NB4 (cell line): ENCODE results near the gene CDK14.

Experiments
- DNase-seq: peaks from one replicate; pipeline ENCODE4 v3.0.0; 2010; ENCODE audit warnings: low read depth
- H3K4me3 ChIP-seq: one replicate; pipeline ENCODE4 v1.5.1; 2011; ENCODE audit warnings: mild to moderate bottlenecking, low read depth, low read length, moderate library complexity
- CTCF ChIP-seq: IDR thresholded peaks from one replicate; pipeline ENCODE4 v1.5.1; 2012; ENCODE audit warnings: low read depth, low read length
- MAX ChIP-seq: IDR thresholded peaks from 2 replicates; pipeline ENCODE4 v1.6.1; 2011; ENCODE audit warnings: low read depth, low read length
- MYC ChIP-seq: IDR thresholded peaks from 2 replicates; pipeline ENCODE4 v1.6.1; 2011; ENCODE audit warnings: low read depth, low read length
- POLR2A ChIP-seq: IDR thresholded peaks from 2 replicates; pipeline ENCODE4 v1.6.1; 2011; ENCODE audit warnings: mild to moderate bottlenecking; ENCODE audit not compliant: insufficient read length; ENCODE audit errors: extremely low read depth

The CDK14 gene

DNA sequence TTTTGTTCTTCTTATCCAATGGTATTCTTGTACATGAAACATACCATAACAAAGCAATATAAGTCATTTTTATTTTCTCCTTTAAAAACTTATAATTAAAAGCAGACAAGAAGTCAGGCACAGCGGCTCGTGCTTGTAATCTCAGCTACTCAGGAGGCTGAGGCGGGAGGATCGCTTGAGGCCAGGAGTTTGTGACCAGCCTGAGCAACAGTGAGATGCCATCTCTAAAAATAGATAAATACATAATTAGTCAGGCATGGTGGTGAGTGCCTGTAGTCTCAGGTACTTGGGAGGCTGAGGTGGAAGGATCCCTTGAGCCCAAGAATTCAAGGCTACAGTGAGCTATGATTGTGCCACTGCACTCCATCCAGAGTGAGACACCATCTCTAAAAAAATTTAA lies 473.0 kb downstream of the CDK14 start:
- no peak overlapping the region for H3K4me3 ChIP-seq
- TF ChIP-seq MYC: no peak
- TF ChIP-seq MAX: no peak
- no peak for TF ChIP-seq POLR2A
- no peak for TF ChIP-seq CTCF
- no peak for DNase-seq

DNA sequence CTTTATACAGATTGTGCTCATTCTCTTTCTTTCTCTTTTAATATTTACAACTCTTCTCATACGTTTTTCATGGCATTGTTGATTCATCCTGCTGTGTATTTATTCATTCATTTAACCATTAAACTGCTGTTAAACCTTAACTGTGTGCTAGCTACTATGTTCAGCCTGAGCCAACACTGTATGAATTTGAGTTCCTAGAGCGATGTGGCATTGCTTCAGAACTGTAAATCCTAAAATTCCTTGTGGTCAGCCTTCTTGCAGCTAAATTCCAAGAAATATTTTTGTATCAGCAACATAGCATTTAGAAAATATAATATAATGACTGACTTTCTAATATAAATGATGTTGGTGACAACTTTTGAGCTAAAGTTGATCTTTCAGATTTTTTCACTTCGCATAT lies 483.4 kb downstream of the CDK14 start:
- no peak for DNase-seq
- TF ChIP-seq MYC: no peak
- no peak for TF ChIP-seq MAX
- no peak overlapping the region for H3K4me3 ChIP-seq

DNA sequence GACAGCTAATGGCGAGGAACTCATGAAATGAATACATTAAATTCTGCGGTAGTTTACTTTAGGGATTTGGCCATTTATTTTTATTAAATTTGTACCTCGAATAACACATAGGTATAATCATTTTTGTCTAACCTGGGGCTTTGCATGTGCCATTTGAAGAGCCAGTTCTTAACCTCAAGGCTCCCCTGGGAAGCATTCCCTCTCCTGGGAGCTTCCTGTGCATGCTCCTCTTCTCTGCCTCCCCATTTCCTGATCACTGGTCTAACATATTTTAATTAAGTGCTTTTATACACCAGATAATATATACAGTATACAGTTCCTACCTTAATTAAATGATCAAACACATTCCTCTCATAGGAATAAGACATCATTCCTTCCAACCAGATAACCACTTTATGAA lies 484.2 kb downstream of the CDK14 start:
- no peak overlapping the region for H3K4me3 ChIP-seq
- no peak for TF ChIP-seq POLR2A
- no peak for TF ChIP-seq MYC
- no peak for TF ChIP-seq CTCF
- no peak for TF ChIP-seq MAX
- DNase-seq: no peak

GRCh38 chr7:91082038-91082437 lies 485.9 kb downstream of the CDK14 start:
- TF ChIP-seq POLR2A (no peak), CTCF (no peak), MYC (no peak)
- no peak overlapping the region for H3K4me3 ChIP-seq
- no peak for DNase-seq

DNA sequence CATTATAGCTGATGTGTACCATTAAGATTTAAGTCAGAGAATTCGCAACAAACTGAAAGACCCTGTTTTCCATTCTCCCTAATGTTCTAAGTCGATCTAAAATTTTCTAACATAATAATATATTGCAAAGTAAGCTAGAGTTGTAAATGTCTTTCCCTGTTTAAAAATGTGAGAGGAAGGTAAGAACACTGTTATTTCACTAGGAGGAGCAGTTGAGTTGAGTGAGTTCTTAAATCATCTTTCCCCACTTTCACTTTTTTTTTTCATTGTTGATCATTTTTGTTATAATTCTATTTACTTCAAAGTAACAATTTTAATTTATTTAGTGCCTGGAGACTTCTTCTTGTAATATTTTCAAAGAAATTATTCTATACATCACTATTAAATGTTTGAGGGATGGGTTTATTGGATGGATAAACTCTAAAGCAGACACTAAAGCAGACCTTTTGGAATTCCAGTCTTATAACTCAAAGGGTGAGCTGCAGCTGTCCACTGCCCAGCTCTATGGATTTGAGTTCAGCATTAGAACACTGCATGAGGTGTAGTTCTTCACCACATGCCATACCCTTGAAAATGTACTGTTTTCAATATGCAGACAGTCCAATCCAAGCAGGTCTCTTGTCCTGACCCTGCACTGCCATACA lies 486.9 kb downstream of the CDK14 start:
- H3K4me3 ChIP-seq: no peak overlapping the region
- DNase-seq: peak; percentile 34
- TF ChIP-seq CTCF (peak; percentile 19), MAX (no peak), POLR2A (no peak), MYC (no peak)

- TF ChIP-seq CTCF: no peak
- no peak for TF ChIP-seq MAX
- no peak for TF ChIP-seq POLR2A
- no peak for TF ChIP-seq MYC
- DNase-seq: no peak
- no peak overlapping the region for H3K4me3 ChIP-seq
Measured at GRCh38 chr7:91083855-91084644, 487.9 kb downstream of the CDK14 start.
